Measurements from ENCODE around the gene ADGRB3. TPM values are rescaled to one million over a fixed set of nuclear protein-coding genes. Genes with fewer than 3 reads are reported as not detected.

Gene ADGRB3
- polyA plus RNA-seq, 3 donors, result 0.04 to 0.23 (median 0.05) TPM

GRCh38 chr6:68597642-68598041, 37.4 kb upstream of the ADGRB3 start:
- H3K4me1 ChIP-seq (ENCODE audit: control insufficient read depth in 1 of 2, insufficient read depth in 2 of 2, low read length in 2 of 2), result no peaks in the 10 kb centered on the region
- H3K79me2 ChIP-seq (ENCODE audit: insufficient read depth, low read length), result no peaks in the 10 kb centered on the region
- Mint-ChIP-seq H3K27ac (no peak overlapping the region), H3K4me3 (no peak overlapping the region), H3K27me3 (ENCODE audit: low read depth in 3 of 3) (peaks cover 0 to 6% (median 3%) of the 10 kb centered on the region in 3 donors), H3K9me3 (peaks cover 4 to 12% (median 10%) of the 10 kb centered on the region in 7 donors), H3K4me1 (no peaks in the 10 kb centered on the region), H3K36me3 (no peaks in the 10 kb centered on the region)
- no peak overlapping the region for H3K27ac ChIP-seq (ENCODE audit: low read depth in 1 of 2, low read length in 2 of 2)
- H3K27me3 ChIP-seq (ENCODE audit: control insufficient read depth in 2 of 2, insufficient read depth in 2 of 2, low read length in 2 of 2), result peaks cover 0 to 3% of the 10 kb centered on the region in 2 donors
- no peak overlapping the region for H3K4me2 ChIP-seq (replicated peaks; ENCODE audit: extremely low read depth, low read length, poor library complexity, severe bottlenecking)
- H3K36me3 ChIP-seq (replicated peaks in 1 of 2; ENCODE audit: control insufficient read depth in 1 of 2, insufficient read depth in 2 of 2, low read length in 2 of 2), result no peaks in the 10 kb centered on the region
- intact Hi-C loops (cut with micrococcal nuclease), result no loop called here
- 20% methylated on average over 1 of the region's 3 CpGs for WGBS (ENCODE audit: insufficient coverage)
- no peak overlapping the region for H3K9ac ChIP-seq (ENCODE audit: insufficient read depth, low read length, poor library complexity, severe bottlenecking)
- H2AFZ ChIP-seq (ENCODE audit: insufficient read depth, low read depth, low read length, poor library complexity, severe bottlenecking), result no peak overlapping the region
- H4K20me1 ChIP-seq (ENCODE audit: insufficient read depth, low read length), result no peaks in the 10 kb centered on the region
- no peaks in the 10 kb centered on the region for H3K9me3 ChIP-seq (replicated peaks in 1 of 2; ENCODE audit: control insufficient read depth in 1 of 2, insufficient read depth in 1 of 2, low read length in 2 of 2)
- no peak overlapping the region for H3K4me3 ChIP-seq (replicated peaks in 1 of 3; ENCODE audit: low read depth in 2 of 3, low read length in 3 of 3)
- DNase-seq, result no peak
- TF ChIP-seq CTCF (IDR thresholded peaks at IDR 0.05), result no peak

- no peak overlapping the region for H3K9ac ChIP-seq (ENCODE audit: insufficient read depth, low read length, poor library complexity, severe bottlenecking)
- no peak overlapping the region for H2AFZ ChIP-seq (ENCODE audit: insufficient read depth, low read depth, low read length, poor library complexity, severe bottlenecking)
- H3K9me3 ChIP-seq (replicated peaks in 1 of 2; ENCODE audit: control insufficient read depth in 1 of 2, insufficient read depth in 1 of 2, low read length in 2 of 2), result no peaks in the 10 kb centered on the region
- H3K9me3 Mint-ChIP-seq, result no peaks in the 10 kb centered on the region
- H4K20me1 ChIP-seq (ENCODE audit: insufficient read depth, low read length), result no peaks in the 10 kb centered on the region
- no peak for TF ChIP-seq CTCF (IDR thresholded peaks at IDR 0.05)
- no peak overlapping the region for H3K4me3 ChIP-seq (replicated peaks in 1 of 3; ENCODE audit: low read depth in 2 of 3, low read length in 3 of 3)
- no peaks in the 10 kb centered on the region for H3K36me3 ChIP-seq (replicated peaks in 1 of 2; ENCODE audit: control insufficient read depth in 1 of 2, insufficient read depth in 2 of 2, low read length in 2 of 2)
- no peaks in the 10 kb centered on the region for H3K79me2 ChIP-seq (ENCODE audit: insufficient read depth, low read length)
- no peak overlapping the region for H3K27ac Mint-ChIP-seq
- peaks cover 20 to 28% of the 10 kb centered on the region in 2 donors for H3K4me1 ChIP-seq (ENCODE audit: control insufficient read depth in 1 of 2, insufficient read depth in 2 of 2, low read length in 2 of 2)
- H3K27me3 ChIP-seq (ENCODE audit: control insufficient read depth in 2 of 2, insufficient read depth in 2 of 2, low read length in 2 of 2), result no peaks in the 10 kb centered on the region
- peaks cover 33% of the 10 kb centered on the region for H3K4me1 Mint-ChIP-seq
- H3K4me3 Mint-ChIP-seq, result no peak overlapping the region
- H3K36me3 Mint-ChIP-seq, result no peaks in the 10 kb centered on the region
- no peaks in the 10 kb centered on the region for H3K27me3 Mint-ChIP-seq (ENCODE audit: low read depth in 3 of 3)
- no peak overlapping the region for H3K4me2 ChIP-seq (replicated peaks; ENCODE audit: extremely low read depth, low read length, poor library complexity, severe bottlenecking)
- intact Hi-C loops (cut with micrococcal nuclease), result no loop called here
- H3K27ac ChIP-seq (ENCODE audit: low read depth in 1 of 2, low read length in 2 of 2), result no peak overlapping the region
- DNase-seq, result no peak
These were observed 19.1 kb upstream of the ADGRB3 start for GRCh38 chr6:68615938-68616337.
